Measurements from ENCODE around the gene WNK2.
A peak's percentile ranks its signal among the peaks of the same experiment; 100 is the strongest.
"Not testable (repeated sequence)": the region's sequence is repeated elsewhere in the genome, so short reads cannot be mapped to it uniquely, and the experiment has no call there.

Gene WNK2

DNA sequence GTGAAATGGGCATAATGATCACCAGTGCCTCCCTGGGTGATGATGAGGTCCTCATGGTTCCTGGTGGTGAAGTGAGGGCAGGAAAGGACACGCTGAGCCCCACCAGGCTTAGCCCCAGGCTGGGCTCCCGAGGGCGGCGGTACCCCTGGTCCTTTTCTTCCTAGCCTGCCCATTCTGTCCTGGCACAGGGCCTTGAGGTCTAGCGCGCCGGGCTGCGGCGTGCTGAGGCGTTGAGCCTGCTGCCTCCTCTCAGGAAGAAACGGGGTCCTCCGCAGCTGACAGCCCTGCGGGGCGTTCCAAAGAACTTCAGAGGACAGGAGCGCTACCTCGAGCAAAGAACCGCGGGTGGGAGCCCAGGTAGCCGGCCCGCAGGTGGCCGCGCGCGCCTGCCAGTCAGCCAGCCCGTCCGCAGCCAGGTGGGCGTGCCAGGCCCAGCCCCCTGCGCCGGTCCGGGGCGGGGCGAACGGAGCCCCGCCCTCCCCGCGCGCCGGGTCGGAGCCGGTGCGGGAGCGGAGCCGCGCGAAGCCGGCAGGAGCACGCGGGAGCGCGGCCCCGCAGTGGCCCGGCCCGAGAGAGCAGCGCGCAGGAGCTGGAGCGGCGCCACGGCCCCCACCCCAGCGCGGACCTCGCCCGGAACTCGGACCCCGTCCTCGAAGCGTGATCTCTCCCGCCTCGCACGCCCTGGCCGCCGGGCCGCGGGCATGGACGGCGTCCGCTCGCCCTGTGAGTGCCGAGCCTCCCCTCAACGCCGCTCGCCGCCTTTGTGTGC lies at the start of gene WNK2:
WNK2 (plus strand) TSS at position 477 of the 769 bp plus-strand sequence. CDS start 791 bp downstream, outside the sequence.
- FAIRE-seq, result no peak

- FAIRE-seq, result no peak
Observed at GRCh38 chr9:93134740-93135444, 49.0 kb upstream of the WNK2 start.

DNA sequence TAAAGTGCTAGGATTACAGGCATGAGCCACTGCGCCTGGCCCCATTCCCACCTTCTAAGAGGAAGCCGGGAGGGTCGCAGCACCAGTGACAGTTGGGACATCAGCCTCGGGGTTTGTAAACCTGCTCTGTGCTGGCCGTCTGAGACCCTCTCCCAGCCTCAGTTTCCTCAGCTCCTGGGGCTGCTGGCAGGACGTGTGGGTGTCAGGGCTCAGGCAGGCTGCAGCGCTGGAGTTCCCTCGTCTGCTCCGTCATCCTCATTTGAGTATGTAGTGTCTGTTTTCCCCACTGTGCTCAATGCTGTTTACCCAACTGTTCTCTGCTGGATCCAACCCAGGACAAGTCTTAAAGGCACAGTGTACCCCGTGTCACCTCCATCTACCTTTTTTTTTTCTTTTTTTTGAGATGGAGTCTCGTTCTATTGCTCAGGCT lies 47.9 kb upstream of the WNK2 start:
- no peak for FAIRE-seq

DNA sequence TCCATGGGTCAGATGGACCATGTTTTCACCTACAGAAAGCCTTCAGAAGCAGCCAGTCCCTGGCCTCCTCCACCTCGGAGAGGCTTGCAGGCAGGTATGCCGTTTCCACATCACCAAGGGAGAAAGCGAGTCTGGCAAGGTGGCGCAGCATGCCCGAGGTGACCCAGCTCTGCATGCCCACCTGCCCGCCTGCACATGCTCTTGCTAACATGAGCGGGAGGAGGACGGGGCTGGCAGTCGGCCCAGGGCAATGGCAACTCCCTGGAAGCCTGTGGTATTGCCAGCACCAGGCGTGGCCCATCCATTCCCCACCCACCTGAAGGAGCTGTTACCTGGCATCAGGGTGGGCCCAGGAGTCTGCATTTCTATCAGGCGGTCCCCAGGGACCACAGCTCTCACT lies 46.6 kb upstream of the WNK2 start:
- FAIRE-seq, result no peak

DNA sequence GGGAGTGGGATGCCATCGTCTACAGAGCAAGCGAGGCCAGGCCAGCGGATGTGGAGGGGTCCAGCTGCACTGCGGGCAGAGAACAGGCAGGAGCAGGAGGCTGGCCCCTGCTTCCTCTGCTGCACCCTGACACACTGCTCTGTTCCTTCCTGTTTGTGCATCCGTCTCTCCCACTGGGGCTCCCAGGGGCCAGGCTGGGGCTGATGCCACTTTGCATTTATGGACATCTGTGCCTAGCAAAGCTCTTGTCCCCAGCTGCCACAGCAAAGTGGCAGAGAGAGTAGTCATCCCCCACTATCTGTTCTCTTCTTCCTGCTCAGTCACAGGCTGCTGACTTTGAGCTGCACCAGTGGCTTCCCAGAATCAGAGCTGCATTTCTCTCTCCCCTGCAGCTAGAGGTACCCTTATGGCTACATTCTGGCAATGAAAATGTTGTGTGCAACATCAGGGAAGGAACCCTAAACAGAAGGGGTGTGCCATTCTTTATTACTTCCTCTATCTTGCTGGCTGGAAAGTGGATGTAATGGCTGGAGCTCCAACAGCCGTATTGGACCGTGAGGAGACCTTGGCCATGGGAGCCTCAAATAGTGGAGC lies 45.7 kb upstream of the WNK2 start:
- FAIRE-seq, result no peak

GRCh38 chr9:93139365-93140182 lies 44.4 kb upstream of the WNK2 start:
- no peak for FAIRE-seq

GRCh38 chr9:93141771-93142483 lies 42.0 kb upstream of the WNK2 start:
- FAIRE-seq, result no peak

DNA sequence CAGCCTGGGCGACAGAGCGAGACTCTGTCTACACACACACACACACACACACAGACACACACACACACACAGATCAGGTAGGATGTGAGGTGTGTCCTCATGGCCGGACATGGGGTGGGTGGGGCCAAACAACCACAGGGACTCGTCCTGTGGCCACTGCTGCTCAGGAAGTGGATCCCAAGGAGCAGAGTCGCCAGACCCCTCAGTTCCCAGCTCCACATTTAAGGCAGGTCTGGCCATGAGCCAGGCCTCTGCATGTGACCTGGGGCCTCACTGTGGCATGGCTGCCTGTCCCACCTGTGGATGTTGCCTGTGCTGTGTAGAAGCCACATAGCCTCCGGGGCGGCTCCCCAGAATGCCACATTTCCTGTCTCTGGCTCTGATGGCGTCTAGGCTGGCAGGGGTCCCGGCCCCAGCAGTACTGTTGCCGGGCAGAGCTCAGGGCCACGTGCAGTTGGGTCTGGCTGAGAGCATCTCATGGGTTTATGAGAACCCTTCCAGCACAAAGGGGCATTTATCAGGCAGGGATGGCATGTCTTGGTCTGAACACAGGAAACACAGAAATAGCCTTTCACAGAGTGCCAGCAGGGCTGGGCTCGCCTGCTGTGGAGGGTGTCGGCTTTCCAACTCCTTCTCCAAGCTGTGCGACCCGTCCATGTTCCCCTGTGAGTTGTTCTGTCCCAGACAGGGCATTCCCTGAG lies 40.0 kb upstream of the WNK2 start:
- FAIRE-seq, result no peak

GRCh38 chr9:93146696-93147095 lies 37.2 kb upstream of the WNK2 start:
- not testable (repeated sequence) for FAIRE-seq

- no peak for FAIRE-seq
Observed at GRCh38 chr9:93147632-93148031, 36.3 kb upstream of the WNK2 start.

- no peak for FAIRE-seq
Observed at GRCh38 chr9:93148721-93149120, 35.2 kb upstream of the WNK2 start.

DNA sequence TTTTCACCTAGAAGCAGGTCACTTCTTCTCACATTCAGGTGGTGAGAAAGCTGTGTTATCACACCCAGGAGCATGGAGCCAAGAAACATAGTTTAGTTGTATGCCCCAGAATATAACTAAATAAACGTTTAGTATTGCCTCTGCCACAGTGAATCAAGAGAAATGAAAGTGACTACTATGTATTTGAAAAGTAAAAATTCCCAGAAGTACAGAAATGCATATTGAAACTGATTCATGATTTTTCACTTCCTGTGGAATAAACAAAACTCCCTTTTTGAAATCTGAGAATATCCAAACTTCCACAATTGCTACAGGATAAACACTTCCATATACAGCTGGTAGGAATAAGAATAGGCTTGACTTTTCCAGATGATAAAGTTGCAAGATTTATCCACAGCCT lies 34.6 kb upstream of the WNK2 start:
- FAIRE-seq, result no peak

DNA sequence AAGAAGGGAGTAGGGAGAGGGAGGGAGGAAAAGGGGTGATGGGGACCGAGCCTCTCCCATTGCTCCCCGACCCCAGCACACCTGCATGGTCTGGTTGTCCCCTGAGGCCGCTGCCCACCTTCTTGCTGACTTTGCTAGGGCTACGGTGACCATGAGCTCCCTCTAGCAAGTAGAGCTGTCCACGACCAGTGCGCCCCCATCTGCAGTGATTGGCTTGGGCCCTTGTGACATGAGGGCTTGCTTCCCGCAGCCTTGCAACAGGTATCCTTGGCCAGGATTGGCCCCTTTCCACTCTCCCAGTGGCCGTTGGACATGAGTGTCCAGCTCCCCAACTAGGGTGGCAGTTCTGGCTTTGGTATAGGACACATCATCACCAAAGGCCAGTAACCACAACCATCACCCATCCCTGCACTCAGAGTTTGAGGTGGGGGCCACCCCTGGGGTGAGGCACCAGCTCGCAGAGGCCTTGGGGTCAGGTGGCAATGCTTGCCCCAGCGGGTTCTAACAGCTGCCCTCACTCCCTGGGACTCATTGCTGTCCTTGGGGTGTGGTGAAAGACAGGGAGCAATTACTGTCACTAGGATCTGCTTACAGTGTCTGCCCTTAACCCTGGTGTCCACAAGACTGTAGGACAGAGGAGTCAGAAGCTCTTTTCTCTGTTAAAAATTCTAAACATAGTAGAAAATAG lies 32.7 kb upstream of the WNK2 start:
- no peak for FAIRE-seq

DNA sequence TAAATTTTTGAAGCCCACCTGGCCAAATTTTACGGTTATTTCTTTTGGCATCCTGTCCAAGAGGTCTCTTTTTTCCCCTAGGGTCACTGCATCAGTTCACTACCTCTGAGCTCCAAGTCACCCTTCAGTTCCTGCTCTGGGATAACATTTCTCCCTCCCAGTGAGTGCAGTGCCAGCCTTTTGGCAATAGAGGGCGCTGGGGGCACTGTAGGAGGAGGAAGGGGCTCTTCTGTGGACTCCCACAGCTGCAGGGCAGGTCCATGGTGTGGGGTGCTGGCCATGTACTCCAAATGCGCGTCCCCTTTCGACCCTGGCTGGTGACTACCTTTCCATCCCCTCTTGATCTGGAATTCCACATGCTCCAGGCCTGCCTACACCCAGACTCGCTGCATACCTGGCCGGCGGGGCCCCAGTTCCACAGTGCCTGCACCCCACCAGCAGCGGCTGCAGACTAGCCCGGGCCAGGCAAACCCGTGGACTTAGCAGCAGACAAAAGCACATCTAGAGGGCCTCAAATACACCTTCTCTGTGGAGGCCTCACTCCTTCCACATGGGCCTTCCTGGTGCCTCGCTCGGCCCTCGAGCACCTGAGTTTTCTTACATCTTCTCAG lies 29.5 kb upstream of the WNK2 start:
- no peak for FAIRE-seq

DNA sequence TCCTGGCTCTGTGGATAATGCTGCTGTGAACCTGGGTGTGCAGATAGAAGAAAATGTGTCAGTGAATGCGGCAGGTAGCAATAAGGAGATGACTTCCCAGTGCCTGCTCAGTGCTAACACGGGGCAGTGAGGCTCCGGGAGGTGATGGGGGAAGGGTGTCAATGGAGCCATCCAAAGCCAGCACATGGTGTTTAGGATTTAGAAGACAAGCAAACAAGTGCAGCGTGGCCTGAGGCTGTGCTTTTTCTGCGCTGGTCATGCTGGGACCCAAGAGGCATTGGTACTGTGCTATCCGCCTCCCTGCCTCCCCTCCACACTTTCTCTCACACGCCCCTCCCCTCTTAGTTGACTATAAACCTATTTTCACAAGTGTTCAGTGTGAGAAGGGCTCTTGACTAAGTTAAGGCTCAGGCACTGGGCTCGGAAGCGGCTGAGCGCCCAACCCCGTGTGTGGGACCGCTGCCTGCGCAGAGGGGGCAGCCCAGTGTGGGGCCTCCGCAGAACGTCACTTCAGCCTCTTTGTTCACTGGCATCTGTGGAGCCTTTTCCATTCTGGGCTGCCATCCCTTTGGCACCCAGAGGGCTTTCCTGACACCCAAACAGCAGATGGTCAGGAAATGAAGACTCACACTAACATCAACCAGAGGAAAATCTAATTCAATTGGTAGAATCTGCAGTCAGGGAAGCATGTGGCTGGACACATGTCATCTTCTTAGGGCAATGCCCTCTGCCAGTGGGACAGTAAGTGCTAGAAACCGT lies 28.0 kb upstream of the WNK2 start:
- no peak for FAIRE-seq

GRCh38 chr9:93156475-93157008 lies 27.4 kb upstream of the WNK2 start:
- FAIRE-seq, result no peak

GRCh38 chr9:93159601-93160471 lies 24.1 kb upstream of the WNK2 start:
- FAIRE-seq, result peak; percentile 46

DNA sequence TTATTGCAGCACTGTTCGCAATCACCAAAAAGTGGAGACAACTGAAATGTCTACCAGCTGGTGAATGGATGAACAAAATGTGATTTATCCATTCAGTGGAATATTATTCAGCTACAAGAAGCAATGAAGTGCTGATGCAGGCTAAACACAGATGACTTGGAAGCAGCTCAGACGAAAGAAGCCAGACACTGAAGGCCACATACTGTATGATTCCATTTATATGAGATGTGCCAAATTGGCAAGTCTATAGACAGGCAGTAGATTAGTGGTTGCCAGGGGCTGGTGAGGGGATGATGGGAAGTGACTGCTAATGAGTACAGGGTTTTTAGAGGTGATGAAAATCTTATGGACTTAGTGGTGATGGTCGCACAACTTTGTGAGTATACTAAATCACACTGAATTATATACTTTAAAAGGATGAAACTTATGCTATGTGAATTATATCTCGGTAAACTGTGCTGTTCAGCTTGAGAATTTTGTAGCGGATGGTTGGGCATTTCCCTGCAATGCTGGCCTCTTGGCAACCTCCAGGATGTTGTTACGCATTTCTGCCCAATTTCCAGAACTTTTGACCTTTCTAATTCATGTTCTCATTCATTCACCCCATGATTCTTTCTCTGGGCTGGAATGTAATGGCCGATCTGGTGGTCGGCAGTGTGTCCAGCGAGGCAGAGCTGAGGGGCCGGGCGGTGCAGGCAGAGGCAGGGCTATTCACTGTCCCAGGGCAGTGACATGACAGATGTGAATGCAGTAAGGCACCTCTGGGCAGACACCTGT lies 22.0 kb upstream of the WNK2 start:
- no peak for FAIRE-seq

Measured in A204.1 (cell line).